Aorta (tissue), 5 donors: ENCODE measurements around the gene SRBD1. TPM values are rescaled to one million over a fixed set of nuclear protein-coding genes. Genes with fewer than 3 reads are reported as not detected.

Experiments
- ATAC-seq: fragments of 200-7000 bp; cut with Tn5 transposase; one replicate; pipeline ENCODE4 v1.9.1; 2022; ENCODE audit warnings: moderate library complexity; ENCODE audit not compliant: low FRiP score
- DNase-seq, 2 donors: peaks; one replicate each; pipeline ENCODE4 v3.0.0-alpha.2; 2020
- H3K27ac ChIP-seq, 2 donors: one replicate each; pipeline ENCODE4 v1.5.1; 2013; ENCODE audit warnings: low read length in 2 of 2, mild to moderate bottlenecking in 2 of 2, moderate library complexity in 2 of 2, control low read depth in 1 of 2, inconsistent platforms in 1 of 2, low read depth in 1 of 2
- H3K27me3 ChIP-seq, 2 donors: one replicate each; pipeline ENCODE4 v1.6.1; 2013; ENCODE audit warnings: control low read depth in 1 of 2, low read length in 1 of 2, mild to moderate bottlenecking in 1 of 2, moderate library complexity in 1 of 2; ENCODE audit not compliant: insufficient read depth in 2 of 2, control insufficient read depth in 1 of 2
- H3K36me3 ChIP-seq, 2 donors: one replicate each; pipeline ENCODE4 v1.6.1; 2013; ENCODE audit warnings: control low read depth in 1 of 2, low read length in 1 of 2, mild to moderate bottlenecking in 1 of 2; ENCODE audit not compliant: insufficient read depth in 2 of 2, control insufficient read depth in 1 of 2
- H3K4me1 ChIP-seq, 2 donors: one replicate each; pipeline ENCODE4 v1.6.1; 2013; ENCODE audit warnings: low read length in 2 of 2, control low read depth in 1 of 2, mild to moderate bottlenecking in 1 of 2, moderate library complexity in 1 of 2; ENCODE audit not compliant: insufficient read depth in 2 of 2, control insufficient read depth in 1 of 2
- H3K4me3 ChIP-seq, 2 donors: one replicate each; pipeline ENCODE4 v1.5.1; 2013; ENCODE audit warnings: low read length in 2 of 2, control low read depth in 1 of 2, mild to moderate bottlenecking in 1 of 2
- H3K9me3 ChIP-seq: one replicate; pipeline ENCODE4 v1.6.1; 2013; ENCODE audit warnings: mild to moderate bottlenecking, low read length; ENCODE audit not compliant: control insufficient read depth
- WGBS, 2 donors: extraction: QIAGEN DNeasy Blood & Tissue Kit; methylation state at CpG; one replicate each; pipeline ENCODE4 v1.1.7; 2013; 5-methylcytosine and 5-hydroxymethylcytosine counted together
- intact Hi-C, 2 donors: fragments of 100-400 bp; cut with DNase I; formaldehyde crosslinking; loops; one replicate each; pipeline versions ENCODE4 v1.14.2 to v1.15.0; 2022
- polyA plus RNA-seq, 2 donors: library from polyadenylated mRNA; stranded (reverse); fragments of 200-250 nt; gene quantifications; one replicate each; pipeline ENCODE4 v1.2.3, GENCODE V29; 2013
- total RNA-seq, 2 donors: library from RNA; stranded (reverse); fragmentation: NEBNext Ultra II Directional; extraction: Animal tissue kit (Norgen Biotek cat#: 25700); gene quantifications; one replicate each; pipeline ENCODE4 v1.2.1, GENCODE V29; 2021
- donor health status: healthy with polysubstance abuse.
- donor health status: Bipolar disorder and iron deficiency.
- donor health status: DM: no; HTN: no; CAD: no.
- donor health status: DM: no; HTN: no; CAD: no.
- donor health status: DM: yes; HTN: yes; CAD: no.

Gene SRBD1
- total and polyA plus RNA-seq, 4 donors, result 5.4 to 21.2 (median 10.6) TPM

GRCh38 chr2:45554073-45554741, 56.9 kb downstream of the SRBD1 start:
- Histone ChIP-seq H3K27me3 (no peaks in the 10 kb centered on the region), H3K4me3 (no peak overlapping the region), H3K36me3 (peaks cover 0 to 2% of the 10 kb centered on the region in 2 donors), H3K9me3 (no peaks in the 10 kb centered on the region), H3K4me1 (no peaks in the 10 kb centered on the region), H3K27ac (no peak overlapping the region)
- DNase-seq (no peak), ATAC-seq (no peak)
- WGBS, 2 donors, result 15 to 32% methylated on average over 2 of the region's 2 CpGs
- intact Hi-C loops, result no loop called here

DNA sequence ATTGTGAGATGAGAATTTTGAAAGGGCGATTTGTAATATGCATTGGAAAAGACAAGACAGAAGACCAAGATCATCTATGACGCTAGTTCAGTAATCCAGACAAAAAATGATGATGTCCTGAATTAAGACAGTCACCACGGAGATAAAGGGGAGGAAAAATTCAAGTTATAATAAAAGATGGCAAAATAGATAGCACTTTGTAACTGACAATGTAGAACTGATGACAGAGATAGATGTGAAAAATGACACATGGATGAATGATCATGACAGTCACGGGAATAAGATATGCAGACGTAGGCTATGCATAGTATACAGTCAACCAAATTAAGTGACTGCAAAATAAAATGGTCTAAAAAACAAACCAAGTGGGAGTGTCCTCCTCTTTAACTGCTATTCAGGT, 59.2 kb downstream of the SRBD1 start:
- Histone ChIP-seq H3K36me3 (peaks cover 0 to 2% of the 10 kb centered on the region in 2 donors), H3K4me1 (no peaks in the 10 kb centered on the region), H3K27ac (no peak overlapping the region), H3K9me3 (no peaks in the 10 kb centered on the region), H3K27me3 (no peaks in the 10 kb centered on the region), H3K4me3 (no peak overlapping the region)
- ATAC-seq (no peak), DNase-seq (no peak)
- WGBS, 2 donors, result 94 to 96% methylated on average over 5 of the region's 5 CpGs
- intact Hi-C loops, result no loop called here

DNA sequence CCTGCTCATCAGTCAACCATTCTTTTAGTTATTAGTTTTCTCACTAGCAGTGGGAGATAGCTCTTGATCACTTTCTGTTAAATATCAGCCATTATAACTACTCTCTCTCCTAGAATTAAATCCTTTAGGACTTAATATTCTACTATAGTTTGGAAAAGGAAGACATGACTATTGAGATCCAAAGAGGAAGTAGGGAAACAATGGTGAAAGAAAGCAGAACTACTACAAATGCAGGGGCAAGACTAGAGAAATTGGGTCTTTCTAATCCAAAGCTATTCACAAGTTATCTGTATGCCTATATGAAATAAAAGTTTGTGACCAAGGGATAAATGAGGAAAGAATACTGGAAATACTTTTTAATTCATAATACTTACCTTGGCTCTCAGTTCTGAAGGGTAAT, 65.1 kb downstream of the SRBD1 start:
- no peak overlapping the region for H3K27ac ChIP-seq
- no peak for DNase-seq
- ATAC-seq, result no peak
- H3K36me3 ChIP-seq, result peaks cover 4 to 5% of the 10 kb centered on the region in 2 donors
- H3K4me1 ChIP-seq, result no peaks in the 10 kb centered on the region
- no peak overlapping the region for H3K4me3 ChIP-seq
- H3K9me3 ChIP-seq, result peaks cover 1% of the 10 kb centered on the region
- H3K27me3 ChIP-seq, result no peaks in the 10 kb centered on the region
- intact Hi-C loops, result no loop called here

- intact Hi-C loops, result no loop called here
- Histone ChIP-seq H3K27ac (no peak overlapping the region), H3K9me3 (peaks cover 1% of the 10 kb centered on the region), H3K4me1 (no peaks in the 10 kb centered on the region), H3K36me3 (peaks cover 6% of the 10 kb centered on the region in 2 donors), H3K4me3 (no peak overlapping the region), H3K27me3 (no peaks in the 10 kb centered on the region)
- ATAC-seq (no peak), DNase-seq (no peak)
- 98 to 100% methylated on average over 1 of the region's 1 CpG for WGBS, 2 donors
Measured at GRCh38 chr2:45543257-45543656, 67.8 kb downstream of the SRBD1 start.

- H3K4me1 ChIP-seq, result no peaks in the 10 kb centered on the region
- ATAC-seq (no peak), DNase-seq (peak in 1 of 2 donors; percentile 59)
- 98 to 99% methylated on average over 6 of the region's 6 CpGs for WGBS, 2 donors
- H3K27me3 ChIP-seq, result no peaks in the 10 kb centered on the region
- H3K27ac ChIP-seq, result no peak overlapping the region
- H3K9me3 ChIP-seq, result peaks cover 1% of the 10 kb centered on the region
- no peak overlapping the region for H3K4me3 ChIP-seq
- peaks cover 6 to 9% of the 10 kb centered on the region in 2 donors for H3K36me3 ChIP-seq
- intact Hi-C loops, result no loop called here
Measured at GRCh38 chr2:45542013-45542412, 69.1 kb downstream of the SRBD1 start.

DNA sequence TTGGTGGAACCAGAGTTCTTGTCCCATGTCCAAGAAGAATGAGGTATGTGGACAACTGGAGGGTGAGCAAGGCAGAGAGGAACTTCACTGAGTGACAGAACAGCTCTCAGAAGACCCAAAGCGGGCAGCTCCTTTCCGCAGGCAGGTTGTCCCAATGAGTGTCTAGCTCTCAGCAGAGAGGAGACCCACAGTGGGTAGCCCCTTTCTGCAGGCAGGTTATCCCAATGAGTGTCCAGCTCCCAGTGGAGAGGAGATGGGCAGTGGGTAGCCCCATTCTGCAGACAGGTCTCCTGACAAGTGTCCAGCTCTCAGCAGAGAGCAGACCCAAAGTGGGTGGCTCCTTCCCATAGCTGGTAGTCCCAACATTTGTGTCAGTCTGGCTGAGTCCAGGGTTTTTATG, 69.6 kb downstream of the SRBD1 start:
- ATAC-seq (no peak), DNase-seq (no peak)
- peaks cover 1% of the 10 kb centered on the region for H3K9me3 ChIP-seq
- H3K27ac ChIP-seq, result no peak overlapping the region
- intact Hi-C loops, result no loop called here
- peaks cover 6 to 9% of the 10 kb centered on the region in 2 donors for H3K36me3 ChIP-seq
- no peaks in the 10 kb centered on the region for H3K4me1 ChIP-seq
- WGBS, 2 donors, result 93 to 98% methylated on average over 2 of the region's 2 CpGs
- no peaks in the 10 kb centered on the region for H3K27me3 ChIP-seq
- H3K4me3 ChIP-seq, result no peak overlapping the region

GRCh38 chr2:45540942-45541341, 70.1 kb downstream of the SRBD1 start:
- ATAC-seq, result no peak
- Histone ChIP-seq H3K4me1 (no peaks in the 10 kb centered on the region), H3K36me3 (peaks cover 6 to 9% of the 10 kb centered on the region in 2 donors), H3K27ac (no peak overlapping the region), H3K27me3 (no peaks in the 10 kb centered on the region), H3K9me3 (peaks cover 1% of the 10 kb centered on the region), H3K4me3 (no peak overlapping the region)
- DNase-seq, result peak in 1 of 2 donors; percentile 56
- intact Hi-C loops, result no loop called here
- 98 to 100% methylated on average over 8 of the region's 8 CpGs for WGBS, 2 donors

DNA sequence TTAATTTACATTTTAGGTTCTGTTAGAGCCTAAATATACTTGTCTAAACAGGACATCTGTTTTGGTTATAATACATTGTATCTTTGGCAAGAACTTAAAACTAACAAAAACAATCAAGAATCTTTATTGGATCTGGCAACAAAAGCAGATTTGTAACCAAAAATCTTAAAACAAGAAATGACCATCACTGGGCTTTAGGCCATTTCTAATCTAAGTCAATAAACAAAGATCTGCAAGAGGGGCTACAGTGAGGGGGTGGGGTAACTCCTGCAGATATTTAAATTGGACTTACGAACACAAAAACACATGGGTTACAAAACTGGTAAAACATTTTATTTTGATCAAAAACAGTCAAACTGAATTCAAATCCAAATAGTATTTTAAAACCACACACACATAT, 77.3 kb downstream of the SRBD1 start:
- H3K27ac ChIP-seq, result no peak overlapping the region
- DNase-seq, result no peak
- peaks cover 0 to 3% of the 10 kb centered on the region in 2 donors for H3K36me3 ChIP-seq
- H3K27me3 ChIP-seq, result no peaks in the 10 kb centered on the region
- H3K4me1 ChIP-seq, result no peaks in the 10 kb centered on the region
- 86 to 90% methylated on average over 1 of the region's 1 CpG for WGBS, 2 donors
- no peak for ATAC-seq
- H3K4me3 ChIP-seq, result no peak overlapping the region
- H3K9me3 ChIP-seq, result no peaks in the 10 kb centered on the region
- intact Hi-C loops, result no loop called here

- intact Hi-C loops, result no loop called here
Measured at GRCh38 chr2:45532181-45532580, 78.9 kb downstream of the SRBD1 start.

More at GRCh38 chr2:45532181-45532580, 78.9 kb downstream of the SRBD1 start:
- DNase-seq, result no peak
- Histone ChIP-seq H3K27me3 (no peaks in the 10 kb centered on the region), H3K9me3 (no peaks in the 10 kb centered on the region), H3K36me3 (no peaks in the 10 kb centered on the region), H3K4me1 (no peaks in the 10 kb centered on the region), H3K27ac (no peak overlapping the region), H3K4me3 (no peak overlapping the region)
- no peak for ATAC-seq
- WGBS, 2 donors, result 95 to 99% methylated on average over 3 of the region's 3 CpGs
